ENCODE measurements around the gene TEAD1. TPM values are rescaled to one million over a fixed set of nuclear protein-coding genes. Genes with fewer than 3 reads are reported as not detected.

TEAD1 gene
- total RNA-seq, 6 donors from 2014 or later = 53.5 to 141 (median 80.2) TPM

- no peak for ATAC-seq (ENCODE audit: low FRiP score in 2 of 2)
These were observed 223.6 kb downstream of the TEAD1 start for GRCh38 chr11:12897867-12898266.

GRCh38 chr11:12900496-12900895 is 226.3 kb downstream of the TEAD1 start:
- H3K4me1 ChIP-seq = peaks cover 0 to 8% (median 0%) of the 10 kb centered on the region in 4 donors
- ATAC-seq (ENCODE audit: low FRiP score in 2 of 2) (peak in 1 of 2 donors; percentile 8), DNase-seq (no peak)
- WGBS, 2 donors = 50 to 86% methylated on average over 2 of the region's 2 CpGs
- H3K27ac ChIP-seq = no peak overlapping the region
- TF ChIP-seq POLR2AphosphoS5 (IDR thresholded peaks at IDR 0.05) = no peak
- TF ChIP-seq CTCF (IDR thresholded peaks at IDR 0.05) = no peak
- TF ChIP-seq POLR2A (IDR thresholded peaks at IDR 0.05) = no peak
- TF ChIP-seq EP300 (IDR thresholded peaks at IDR 0.05) = no peak
- no peaks in the 10 kb centered on the region for H3K27me3 ChIP-seq
- H3K9me3 ChIP-seq = no peaks in the 10 kb centered on the region
- no peak overlapping the region for H3K4me3 ChIP-seq
- peaks cover 0 to 22% (median 10%) of the 10 kb centered on the region in 4 donors for H3K36me3 ChIP-seq

More at GRCh38 chr11:12897867-12898266, 223.6 kb downstream of the TEAD1 start:
- H3K9me3 ChIP-seq = no peaks in the 10 kb centered on the region
- no peak overlapping the region for H3K27ac ChIP-seq
- H3K36me3 ChIP-seq = peaks cover 0 to 10% (median 7%) of the 10 kb centered on the region in 4 donors
- peaks cover 0 to 13% (median 3%) of the 10 kb centered on the region in 4 donors for H3K4me1 ChIP-seq
- WGBS, 2 donors = 71 to 75% methylated on average over 3 of the region's 3 CpGs
- H3K4me3 ChIP-seq = no peak overlapping the region
- DNase-seq = no peak
- no peak for TF ChIP-seq POLR2AphosphoS5 (IDR thresholded peaks at IDR 0.05)
- no peak for TF ChIP-seq EP300 (IDR thresholded peaks at IDR 0.05)
- no peak for TF ChIP-seq POLR2A (IDR thresholded peaks at IDR 0.05)
- TF ChIP-seq CTCF (IDR thresholded peaks at IDR 0.05) = no peak
- H3K27me3 ChIP-seq = no peaks in the 10 kb centered on the region

- no peak for DNase-seq
- H3K36me3 ChIP-seq = peaks cover 0 to 22% (median 10%) of the 10 kb centered on the region in 4 donors
- H3K4me3 ChIP-seq = no peak overlapping the region
- WGBS, 2 donors = 77 to 88% methylated on average over 1 of the region's 1 CpG
- no peaks in the 10 kb centered on the region for H3K9me3 ChIP-seq
- no peaks in the 10 kb centered on the region for H3K27me3 ChIP-seq
- no peak overlapping the region for H3K27ac ChIP-seq
- TF ChIP-seq POLR2A (IDR thresholded peaks at IDR 0.05) (no peak), CTCF (IDR thresholded peaks at IDR 0.05) (no peak), POLR2AphosphoS5 (IDR thresholded peaks at IDR 0.05) (no peak), EP300 (IDR thresholded peaks at IDR 0.05) (no peak)
- no peak for ATAC-seq (ENCODE audit: low FRiP score in 2 of 2)
- H3K4me1 ChIP-seq = peaks cover 0 to 8% (median 0%) of the 10 kb centered on the region in 4 donors
These were observed 227.1 kb downstream of the TEAD1 start for GRCh38 chr11:12901272-12901671.

- no peak overlapping the region for H3K27ac ChIP-seq
- H3K27me3 ChIP-seq = no peaks in the 10 kb centered on the region
- peaks cover 0 to 8% (median 0%) of the 10 kb centered on the region in 4 donors for H3K4me1 ChIP-seq
- H3K4me3 ChIP-seq = no peak overlapping the region
- H3K36me3 ChIP-seq = peaks cover 0 to 22% (median 10%) of the 10 kb centered on the region in 4 donors
- DNase-seq (no peak), ATAC-seq (ENCODE audit: low FRiP score in 2 of 2) (no peak)
- WGBS, 2 donors = 92% methylated on average over 7 of the region's 7 CpGs
- TF ChIP-seq POLR2A (IDR thresholded peaks at IDR 0.05) (no peak), EP300 (IDR thresholded peaks at IDR 0.05) (no peak), POLR2AphosphoS5 (IDR thresholded peaks at IDR 0.05) (no peak), CTCF (IDR thresholded peaks at IDR 0.05) (no peak)
- no peaks in the 10 kb centered on the region for H3K9me3 ChIP-seq
These were observed 227.8 kb downstream of the TEAD1 start for GRCh38 chr11:12901874-12902481.
